GM12878 (cell line): ENCODE measurements around the gene ANKRD11. TPM values are rescaled to one million over a fixed set of nuclear protein-coding genes. Genes with fewer than 3 reads are reported as not detected.

Experiments used
- ATAC-seq: fragments of 200-7000 bp; cut with Tn5 transposase; 3 replicates; pipeline ENCODE4 v1.9.1; 2020; ENCODE audit warnings: mild to moderate bottlenecking, moderate library complexity
- BruUV-seq: library from RNA; stranded (reverse); fragments of 400-500 nt; replicated peaks from 2 replicates; lab custom pipeline; 2021; lab: Mats Ljungman, UMichigan
- CTCF ChIA-PET: fragments of 300-600 bp; sonication (Branson Sonifier 250); formaldehyde crosslinking; extraction: SDS; loops from one replicate; lab custom pipeline; 2021; ENCODE audit warnings: inconsistent platforms; lab: Yijun Ruan, JAX
- POLR2A ChIA-PET: fragments of 350-600 bp; formaldehyde crosslinking; extraction: SDS; loops from one replicate; lab custom pipeline; 2021; ENCODE audit warnings: inconsistent platforms; lab: Charles Lee
- RAD21 ChIA-PET: fragments of 300-600 bp; sonication (Branson Sonifier 250); formaldehyde crosslinking; loops from one replicate; lab custom pipeline; 2023; ENCODE audit warnings: antibody characterized with exemption; ENCODE audit not compliant: unreplicated experiment; lab: Charles Lee
- SMC1A ChIA-PET: fragments of 300-600 bp; sonication (Branson Sonifier 250); formaldehyde crosslinking; loops from one replicate; lab custom pipeline; 2023; ENCODE audit not compliant: unreplicated experiment, uncharacterized antibody; lab: Charles Lee
- DNase-seq: peaks from one replicate; pipeline ENCODE4 v3.0.0-alpha.2; 2011; ENCODE audit warnings: low read depth, low spot score
- FAIRE-seq: peaks from 3 replicates; lab custom pipeline; 2011; peaks lifted over from hg19 to GRCh38; lab: Jason Lieb, UNC
- H2AFZ ChIP-seq: 2 replicates; pipeline ENCODE4 v1.6.0; 2011; ENCODE audit warnings: low read depth, low read length, control low read depth; ENCODE audit not compliant: control insufficient read depth
- H3K27ac ChIP-seq: 2 replicates; pipeline ENCODE4 v1.5.1; 2011; ENCODE audit warnings: control low read depth; ENCODE audit not compliant: control insufficient read depth, insufficient read depth
- H3K27me3 ChIP-seq, 2 experiments: replicated peaks in 1 of 2; 2 replicates each; pipeline versions ENCODE4 v1.6.0 to v1.6.1; 2011; ENCODE audit warnings: low read length in 1 of 2; ENCODE audit not compliant: control insufficient read depth in 2 of 2, insufficient read depth in 2 of 2
- H3K36me3 ChIP-seq, 2 experiments: 2 replicates each; pipeline ENCODE4 v1.5.1; 2011; ENCODE audit warnings: low read length in 1 of 2; ENCODE audit not compliant: control insufficient read depth in 2 of 2, insufficient read depth in 2 of 2
- H3K4me1 ChIP-seq: 2 replicates; pipeline ENCODE4 v1.6.1; 2011; ENCODE audit warnings: mild to moderate bottlenecking, low read length, moderate library complexity, mixed read lengths; ENCODE audit not compliant: control insufficient read depth, insufficient read depth
- H3K4me2 ChIP-seq: 2 replicates; pipeline ENCODE4 v1.6.0; 2011; ENCODE audit warnings: control low read depth; ENCODE audit not compliant: control insufficient read depth, insufficient read depth
- H3K4me3 ChIP-seq: fragments of 200-600 bp; sonication (generic); 2 replicates; pipeline ENCODE4 v1.5.1; 2016
- H3K79me2 ChIP-seq: 2 replicates; pipeline ENCODE4 v1.6.0; 2011; ENCODE audit warnings: low read length; ENCODE audit not compliant: control insufficient read depth, insufficient read depth
- H3K9ac ChIP-seq: 2 replicates; pipeline ENCODE4 v1.8.0; 2011; ENCODE audit warnings: low read length, control low read depth, mixed read lengths; ENCODE audit not compliant: control insufficient read depth, insufficient read depth
- H3K9me3 ChIP-seq: replicated peaks from 3 replicates; pipeline ENCODE4 v1.5.1; 2011; ENCODE audit warnings: mild to moderate bottlenecking, low read length; ENCODE audit not compliant: control insufficient read depth, insufficient read depth
- H4K20me1 ChIP-seq: 2 replicates; pipeline ENCODE4 v1.6.0; 2011; ENCODE audit not compliant: control insufficient read depth, insufficient read depth
- BCL11A ChIP-seq: IDR thresholded peaks from 2 replicates; pipeline ENCODE4 v1.6.1; 2011; ENCODE audit warnings: low read depth, low read length
- HDAC6 ChIP-seq: fragments of 200-600 bp; sonication (generic); IDR thresholded peaks from one replicate; pipeline ENCODE4 v1.8.0; 2017; ENCODE audit warnings: antibody characterized with exemption; ENCODE audit not compliant: unreplicated experiment
- NBN ChIP-seq: fragments of 450-650 bp; IDR thresholded peaks from 2 replicates; pipeline ENCODE4 v1.6.1; 2016
- PML ChIP-seq: IDR thresholded peaks from 2 replicates; pipeline ENCODE4 v1.6.1; 2012; ENCODE audit warnings: low read length, inconsistent platforms
- POLR2A ChIP-seq: IDR thresholded peaks from 2 replicates; pipeline ENCODE4 v1.6.1; 2011; ENCODE audit warnings: low read depth, mild to moderate bottlenecking, low read length
- RB1 ChIP-seq: fragments of 450-650 bp; formaldehyde crosslinking; IDR thresholded peaks from 2 replicates; pipeline ENCODE4 v1.6.1; 2017; ENCODE audit warnings: mild to moderate bottlenecking, borderline replicate concordance
- WGBS: methylation state at CpG from one replicate; pipeline ENCODE4 v1.1.6; 2016; ENCODE audit warnings: low lambda C conversion rate; ENCODE audit not compliant: insufficient replicate concordance, insufficient coverage; ENCODE audit errors: missing lambda C conversion rate; 5-methylcytosine and 5-hydroxymethylcytosine counted together
- in situ Hi-C: fragments of 300-500 bp; cut with MboI; formaldehyde crosslinking; loops from 9 replicates; pipeline ENCODE4 v1.14.3; 2018; ENCODE audit warnings: mixed read lengths
- intact Hi-C: fragments of 100-400 bp; cut with micrococcal nuclease; formaldehyde crosslinking; loops from one replicate; pipeline ENCODE4 v1.14.2; 2022; ENCODE audit not compliant: unreplicated experiment
- polyA plus RNA-seq, 11 experiments: library from polyadenylated mRNA; depleted of rRNA in 4 of 11; unstranded in 6 of 11; stranded (reverse) in 5 of 11; fragments of >200 nt; fragmentation: Nextera tagmentation in 4 of 11; fragmentation: Illumina TruSeq in 1 of 11; extraction: Ambion mirVana in 4 of 11; extraction: Trizol in 1 of 11; gene quantifications; 1 replicate in 1 of 11; 2 replicates in 10 of 11; pipeline versions ENCODE4 v1.2.1 to v1.2.3, GENCODE V29; 2011 to 2016; ENCODE audit warnings: inconsistent platforms in 2 of 11, missing spikeins in 2 of 11, low read depth in 1 of 11
- total RNA-seq, 4 experiments: library from RNA; depleted of rRNA in 3 of 4; stranded (reverse); fragments of >200 nt in 3 of 4; fragmentation: Illumina TruSeq in 1 of 4; extraction: Trizol in 1 of 4; gene quantifications; 2 replicates each; pipeline versions ENCODE4 v1.2.1 to v1.2.3, GENCODE V29; 2013 to 2021
- TF ChIP-seq, protein P1 (sequence below): fragments of 150-350 bp; IDR thresholded peaks from 2 replicates; pipeline ENCODE4 v1.6.1; 2016; ENCODE audit warnings: low read depth, low read length

Gene ANKRD11
- total and polyA plus RNA-seq, 10 of the 15 experiments (the other 5 are each of a cell fraction or from before 2014, with no cell fraction given) = 5.1 to 103 (median 27.4) TPM

GRCh38 chr16:89295071-89295900 lies 195.1 kb downstream of the ANKRD11 start:
- WGBS = 91% methylated on average over 21 of the region's 24 CpGs

GRCh38 chr16:89294486-89294885 lies 195.9 kb downstream of the ANKRD11 start:
- H3K27ac ChIP-seq = no peak overlapping the region
- RAD21 ChIA-PET = no interaction called here
- no peaks in the 10 kb centered on the region for H3K27me3 ChIP-seq
- no TSS peak for BruUV-seq
- no peaks in the 10 kb centered on the region; the same call in none of the 2 replicates for H3K79me2 ChIP-seq
- no peak overlapping the region for H3K4me2 ChIP-seq
- H3K36me3 ChIP-seq = peaks cover 6 to 17% of the 10 kb centered on the region in 2 experiments; a peak in 3 of 4 replicates
- WGBS = 81% methylated on average over 13 of the region's 13 CpGs
- POLR2A ChIA-PET = interaction anchor here (0.5 kb wide), 1 partner anchor 36 kb away, joined by 6 read pairs; no protein-coding TSS in a partner anchor
- intact Hi-C loops (no loop called here), in situ Hi-C loops (no loop called here)
- no peak overlapping the region for H2AFZ ChIP-seq
- peaks cover 7% of the 10 kb centered on the region for H4K20me1 ChIP-seq
- SMC1A ChIA-PET = no interaction called here
- TF ChIP-seq BCL11A (no peak), PML (no peak), NBN (no peak), RB1 (no peak)
- TF ChIP-seq, protein P1, sequence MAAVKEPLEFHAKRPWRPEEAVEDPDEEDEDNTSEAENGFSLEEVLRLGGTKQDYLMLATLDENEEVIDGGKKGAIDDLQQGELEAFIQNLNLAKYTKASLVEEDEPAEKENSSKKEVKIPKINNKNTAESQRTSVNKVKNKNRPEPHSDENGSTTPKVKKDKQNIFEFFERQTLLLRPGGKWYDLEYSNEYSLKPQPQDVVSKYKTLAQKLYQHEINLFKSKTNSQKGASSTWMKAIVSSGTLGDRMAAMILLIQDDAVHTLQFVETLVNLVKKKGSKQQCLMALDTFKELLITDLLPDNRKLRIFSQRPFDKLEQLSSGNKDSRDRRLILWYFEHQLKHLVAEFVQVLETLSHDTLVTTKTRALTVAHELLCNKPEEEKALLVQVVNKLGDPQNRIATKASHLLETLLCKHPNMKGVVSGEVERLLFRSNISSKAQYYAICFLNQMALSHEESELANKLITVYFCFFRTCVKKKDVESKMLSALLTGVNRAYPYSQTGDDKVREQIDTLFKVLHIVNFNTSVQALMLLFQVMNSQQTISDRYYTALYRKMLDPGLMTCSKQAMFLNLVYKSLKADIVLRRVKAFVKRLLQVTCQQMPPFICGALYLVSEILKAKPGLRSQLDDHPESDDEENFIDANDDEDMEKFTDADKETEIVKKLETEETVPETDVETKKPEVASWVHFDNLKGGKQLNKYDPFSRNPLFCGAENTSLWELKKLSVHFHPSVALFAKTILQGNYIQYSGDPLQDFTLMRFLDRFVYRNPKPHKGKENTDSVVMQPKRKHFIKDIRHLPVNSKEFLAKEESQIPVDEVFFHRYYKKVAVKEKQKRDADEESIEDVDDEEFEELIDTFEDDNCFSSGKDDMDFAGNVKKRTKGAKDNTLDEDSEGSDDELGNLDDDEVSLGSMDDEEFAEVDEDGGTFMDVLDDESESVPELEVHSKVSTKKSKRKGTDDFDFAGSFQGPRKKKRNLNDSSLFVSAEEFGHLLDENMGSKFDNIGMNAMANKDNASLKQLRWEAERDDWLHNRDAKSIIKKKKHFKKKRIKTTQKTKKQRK = no peak
- TF ChIP-seq, all 136 proteins: peak for 0
- ATAC-seq = no peak
- no peaks in the 10 kb centered on the region for H3K9me3 ChIP-seq
- no peak overlapping the region for H3K9ac ChIP-seq
- H3K4me3 ChIP-seq = no peak overlapping the region
- no peaks in the 10 kb centered on the region for H3K4me1 ChIP-seq
- no peak for FAIRE-seq
- CTCF ChIA-PET = no interaction called here
- DNase-seq = no peak

More at GRCh38 chr16:89295071-89295900, 195.1 kb downstream of the ANKRD11 start:
- no peak overlapping the region for H3K9ac ChIP-seq
- H3K36me3 ChIP-seq = peaks cover 6 to 22% of the 10 kb centered on the region in 2 experiments; a peak in 3 of 4 replicates
- no TSS peak for BruUV-seq
- in situ Hi-C loops (no loop called here), intact Hi-C loops (no loop called here)
- no peaks in the 10 kb centered on the region for H3K4me1 ChIP-seq
- H3K4me2 ChIP-seq = no peak overlapping the region
- ATAC-seq (no peak), FAIRE-seq (no peak), DNase-seq (no peak)
- no peaks in the 10 kb centered on the region; the same call in none of the 2 replicates for H3K79me2 ChIP-seq
- TF ChIP-seq POLR2A (peak; percentile 43; the same call in 1 of the 2 replicates), HDAC6 (no peak)
- ChIA-PET POLR2A (no interaction called here), SMC1A (interaction anchor here (1.5 kb wide), 1 partner anchor 13 kb away, joined by 3 read pairs; no protein-coding TSS in a partner anchor), RAD21 (no interaction called here), CTCF (no interaction called here)
- H3K9me3 ChIP-seq = no peaks in the 10 kb centered on the region
- H4K20me1 ChIP-seq = peaks cover 6% of the 10 kb centered on the region; the same call in 1 of the 2 replicates
- no peak overlapping the region for H3K4me3 ChIP-seq
- no peaks in the 10 kb centered on the region for H3K27me3 ChIP-seq
- H3K27ac ChIP-seq = no peak overlapping the region
- no peak overlapping the region for H2AFZ ChIP-seq
